Measurements from ENCODE around the gene MLX. TPM values are rescaled to one million over a fixed set of nuclear protein-coding genes. Genes with fewer than 3 reads are reported as not detected.

MLX gene
- total and polyA plus RNA-seq, 8 donors = 39.1 to 101 (median 59.5) TPM

DNA sequence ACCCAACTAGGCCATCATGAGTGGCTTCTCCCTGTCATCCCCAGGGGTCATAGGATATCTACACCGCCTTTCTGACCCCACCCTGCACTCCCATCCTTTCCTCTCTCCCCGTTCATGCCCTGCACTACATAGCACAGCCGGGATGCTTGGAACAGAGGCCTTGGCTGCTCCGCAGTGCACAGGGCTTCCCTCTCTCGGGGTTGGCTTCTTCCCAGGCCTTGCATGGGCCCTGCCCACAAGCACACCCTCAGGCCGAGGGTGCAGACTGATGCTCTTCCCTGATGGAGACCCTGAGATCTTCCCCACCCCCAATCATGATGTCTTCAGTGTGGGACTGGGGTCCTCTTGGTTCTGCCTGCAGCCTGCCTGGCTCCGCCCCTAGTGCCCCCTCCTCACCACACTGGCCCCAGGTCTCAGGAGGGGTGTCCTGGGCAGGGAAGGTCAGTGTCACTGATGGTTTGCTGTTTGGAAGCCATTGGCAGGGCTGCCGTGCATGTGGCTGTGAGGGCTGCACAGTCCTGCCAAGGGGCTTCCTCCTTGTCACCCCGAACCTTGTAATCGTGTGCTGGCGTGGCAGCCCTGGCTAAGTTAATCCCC is 45.1 kb upstream of the MLX start:
- peaks cover 64 to 82% (median 71%) of the 10 kb centered on the region in 4 donors for H3K4me1 ChIP-seq
- TF ChIP-seq, protein P1, sequence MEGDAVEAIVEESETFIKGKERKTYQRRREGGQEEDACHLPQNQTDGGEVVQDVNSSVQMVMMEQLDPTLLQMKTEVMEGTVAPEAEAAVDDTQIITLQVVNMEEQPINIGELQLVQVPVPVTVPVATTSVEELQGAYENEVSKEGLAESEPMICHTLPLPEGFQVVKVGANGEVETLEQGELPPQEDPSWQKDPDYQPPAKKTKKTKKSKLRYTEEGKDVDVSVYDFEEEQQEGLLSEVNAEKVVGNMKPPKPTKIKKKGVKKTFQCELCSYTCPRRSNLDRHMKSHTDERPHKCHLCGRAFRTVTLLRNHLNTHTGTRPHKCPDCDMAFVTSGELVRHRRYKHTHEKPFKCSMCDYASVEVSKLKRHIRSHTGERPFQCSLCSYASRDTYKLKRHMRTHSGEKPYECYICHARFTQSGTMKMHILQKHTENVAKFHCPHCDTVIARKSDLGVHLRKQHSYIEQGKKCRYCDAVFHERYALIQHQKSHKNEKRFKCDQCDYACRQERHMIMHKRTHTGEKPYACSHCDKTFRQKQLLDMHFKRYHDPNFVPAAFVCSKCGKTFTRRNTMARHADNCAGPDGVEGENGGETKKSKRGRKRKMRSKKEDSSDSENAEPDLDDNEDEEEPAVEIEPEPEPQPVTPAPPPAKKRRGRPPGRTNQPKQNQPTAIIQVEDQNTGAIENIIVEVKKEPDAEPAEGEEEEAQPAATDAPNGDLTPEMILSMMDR (IDR thresholded peaks at IDR 0.05) = no peak
- TF ChIP-seq POLR2AphosphoS5 (IDR thresholded peaks at IDR 0.05) = no peak
- no peak for TF ChIP-seq EP300 (IDR thresholded peaks at IDR 0.05)
- no peak for TF ChIP-seq POLR2A (IDR thresholded peaks at IDR 0.05)
- no peaks in the 10 kb centered on the region for H3K9me3 ChIP-seq
- 58 to 82% (median 79%) methylated on average over 10 to 11 of the region's 11 CpGs for WGBS, 5 donors
- DNase-seq = no peak
- peaks cover 5 to 26% (median 14%) of the 10 kb centered on the region in 4 donors for H3K36me3 ChIP-seq
- intact Hi-C loops (cut with DNase I; ENCODE audit: low total_unique reads) = no loop called here
- no peaks in the 10 kb centered on the region for H3K27me3 ChIP-seq
- no peak overlapping the region for H3K4me3 ChIP-seq
- peak overlapping the region; percentile 67 to 93 (median 91) for H3K27ac ChIP-seq

DNA sequence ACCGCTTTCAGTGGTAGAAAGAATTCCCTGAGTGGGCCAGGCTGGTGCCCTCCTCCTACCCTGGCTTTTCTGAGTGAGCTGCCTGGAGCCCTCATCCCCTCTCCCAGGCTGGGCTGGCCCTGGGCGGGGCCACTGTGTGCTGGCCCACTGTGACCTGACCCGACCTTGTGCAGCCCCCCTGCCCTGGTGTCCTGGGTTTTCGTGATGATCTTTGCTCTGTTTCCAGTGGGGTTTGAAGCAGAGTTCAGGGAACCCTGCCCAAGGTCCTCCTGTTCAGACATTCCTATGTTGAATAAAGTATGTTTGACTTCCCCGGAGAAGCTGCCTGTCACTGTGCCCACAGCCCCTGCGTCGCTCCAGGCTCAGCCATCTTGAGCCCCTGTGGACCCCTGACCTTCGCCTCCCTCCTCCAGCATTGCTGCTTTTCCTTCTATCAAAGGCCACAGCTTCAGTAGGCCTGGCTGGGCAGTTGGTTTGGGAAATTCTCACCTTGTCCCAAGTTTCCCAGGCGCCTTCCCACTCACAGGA is 44.6 kb upstream of the MLX start:
- Histone ChIP-seq H3K36me3 (peaks cover 5 to 23% (median 13%) of the 10 kb centered on the region in 4 donors), H3K27ac (peak overlapping the region; percentile 67 to 93 (median 91)), H3K4me1 (peaks cover 59 to 82% (median 68%) of the 10 kb centered on the region in 4 donors), H3K27me3 (no peaks in the 10 kb centered on the region), H3K9me3 (no peaks in the 10 kb centered on the region), H3K4me3 (no peak overlapping the region)
- intact Hi-C loops (cut with DNase I; ENCODE audit: low total_unique reads) = no loop called here
- TF ChIP-seq EP300 (IDR thresholded peaks at IDR 0.05) (no peak), POLR2A (IDR thresholded peaks at IDR 0.05) (no peak), POLR2AphosphoS5 (IDR thresholded peaks at IDR 0.05) (no peak)
- TF ChIP-seq, protein P1 (IDR thresholded peaks at IDR 0.05) = no peak
- 64 to 81% (median 72%) methylated on average over 9 of the region's 9 CpGs for WGBS, 5 donors
- no peak for DNase-seq

DNA sequence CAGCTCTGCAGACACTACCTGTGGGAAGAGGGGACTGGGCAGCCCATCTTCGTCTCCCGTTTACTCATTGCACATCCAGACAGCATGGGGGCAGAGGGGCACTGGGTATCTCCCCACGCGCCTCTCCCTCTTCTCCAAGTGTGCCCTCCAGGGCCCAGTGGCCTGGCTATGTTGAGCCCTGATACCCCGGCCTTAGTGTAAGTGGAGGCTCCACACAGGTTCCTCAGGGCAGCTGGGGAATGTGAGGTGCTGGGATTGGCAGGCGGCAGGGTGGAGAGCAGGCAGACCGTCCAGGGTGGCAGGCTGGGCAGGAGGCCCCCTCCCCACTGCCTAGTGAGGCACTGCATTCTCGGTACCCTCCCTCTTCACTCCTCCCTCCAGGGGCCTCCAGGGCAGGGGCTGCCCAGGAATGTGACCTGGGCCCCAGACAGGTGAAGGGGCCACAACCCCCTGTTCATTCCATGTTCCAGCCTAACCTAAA is 44.1 kb upstream of the MLX start:
- H3K9me3 ChIP-seq = no peaks in the 10 kb centered on the region
- WGBS, 5 donors = 84 to 96% (median 91%) methylated on average over 8 of the region's 8 CpGs
- intact Hi-C loops (cut with DNase I; ENCODE audit: low total_unique reads) = no loop called here
- peaks cover 54 to 82% (median 64%) of the 10 kb centered on the region in 4 donors for H3K4me1 ChIP-seq
- peaks cover 5 to 23% (median 13%) of the 10 kb centered on the region in 4 donors for H3K36me3 ChIP-seq
- no peak for DNase-seq
- H3K4me3 ChIP-seq = no peak overlapping the region
- H3K27ac ChIP-seq = peak overlapping the region in 4 of 5 donors; percentile 90 to 93 (median 92)
- TF ChIP-seq POLR2AphosphoS5 (IDR thresholded peaks at IDR 0.05) = no peak
- TF ChIP-seq, protein P1 (IDR thresholded peaks at IDR 0.05) = no peak
- H3K27me3 ChIP-seq = no peaks in the 10 kb centered on the region

GRCh38 chr17:42525221-42525620 is 41.7 kb upstream of the MLX start:
- H3K9me3 ChIP-seq = no peaks in the 10 kb centered on the region
- no peak for TF ChIP-seq POLR2A (IDR thresholded peaks at IDR 0.05)
- no peak for TF ChIP-seq EP300 (IDR thresholded peaks at IDR 0.05)
- TF ChIP-seq, protein P1 (IDR thresholded peaks at IDR 0.05) = no peak
- no peak for TF ChIP-seq POLR2AphosphoS5 (IDR thresholded peaks at IDR 0.05)
- intact Hi-C loops (cut with DNase I; ENCODE audit: low total_unique reads) = loop anchor here (5.0 kb wide), 1 partner anchor 98 kb away; no protein-coding TSS in a partner anchor
- no peak for DNase-seq
- 74 to 84% (median 76%) methylated on average over 2 of the region's 2 CpGs for WGBS, 5 donors
- H3K27me3 ChIP-seq = no peaks in the 10 kb centered on the region
- no peak overlapping the region for H3K4me3 ChIP-seq
- peaks cover 31 to 77% (median 46%) of the 10 kb centered on the region in 4 donors for H3K4me1 ChIP-seq
- H3K27ac ChIP-seq = peak overlapping the region in 3 of 5 donors; percentile 58 to 93 (median 91)
- peaks cover 5 to 23% (median 13%) of the 10 kb centered on the region in 4 donors for H3K36me3 ChIP-seq
